Measurements from ENCODE around the gene PDAP1. TPM values are rescaled to one million over a fixed set of nuclear protein-coding genes. Genes with fewer than 3 reads are reported as not detected.
A peak's percentile ranks its signal among the peaks of the same experiment; 100 is the strongest.

Gene PDAP1
- total and polyA plus RNA-seq, 2 of the 13 experiments (the other 11 are each of a cell fraction or from before 2014, with no cell fraction given) = 13.0 to 100 TPM

DNA sequence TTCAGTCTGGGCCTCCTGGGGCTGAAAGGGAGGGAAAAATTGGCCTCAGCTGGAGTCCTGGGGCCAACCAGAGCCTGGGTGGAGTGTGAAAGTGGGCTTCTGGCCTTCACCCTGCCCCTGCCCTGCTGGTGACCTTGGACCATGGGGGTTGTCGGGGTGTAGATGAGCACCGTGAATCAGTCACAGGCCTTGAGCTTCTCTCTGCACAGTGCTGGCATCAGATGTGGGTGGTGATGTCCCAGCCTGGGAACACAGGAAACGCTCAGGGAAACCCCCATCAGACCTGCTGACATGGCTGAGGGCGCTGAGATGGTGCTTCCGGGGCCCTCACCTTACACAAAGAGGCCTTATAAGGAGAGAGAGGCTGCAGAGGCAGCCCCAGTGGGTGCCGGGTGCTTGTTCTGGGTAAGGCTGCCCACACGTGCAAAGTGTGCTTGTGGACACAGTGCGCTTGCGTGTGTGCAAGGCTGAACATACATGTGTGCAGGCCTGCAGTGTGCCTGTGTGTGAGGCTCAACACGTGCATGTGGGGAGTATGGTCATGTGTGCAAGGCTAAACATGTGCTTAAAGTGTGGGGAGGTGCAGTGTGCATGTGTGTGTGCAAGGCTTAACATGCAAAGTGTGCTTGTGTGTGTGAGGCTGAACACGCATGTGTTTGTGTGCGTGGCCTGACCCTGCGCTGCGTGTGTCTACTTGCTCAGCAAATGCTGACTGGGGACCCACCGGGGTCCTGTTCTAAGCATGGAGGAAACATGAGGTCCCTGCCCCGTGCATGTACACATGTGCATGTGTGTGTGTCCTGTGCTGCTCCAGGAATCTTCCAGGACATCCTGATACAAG lies 27.4 kb downstream of the PDAP1 start (continued):
- TF ChIP-seq ZNF354B (CRISPR knock-in tag; IDR thresholded peaks at IDR 0.05) (no peak), MYC (CRISPR knock-in tag; IDR thresholded peaks at IDR 0.05; ENCODE audit: borderline replicate concordance) (peak; percentile 46), SP4 (CRISPR knock-in tag; IDR thresholded peaks at IDR 0.05) (0 out of 2 replicates have a peak, but pooled peaks have one; percentile 3), SNAI1 (CRISPR knock-in tag; IDR thresholded peaks at IDR 0.05; ENCODE audit: borderline replicate concordance) (no peak), ZNF251 (CRISPR knock-in tag; IDR thresholded peaks at IDR 0.05) (no peak), XBP1 (CRISPR knock-in tag; IDR thresholded peaks at IDR 0.05) (no peak), ZNF460 (CRISPR knock-in tag; IDR thresholded peaks at IDR 0.05; ENCODE audit: borderline replicate concordance) (no peak), JUND (CRISPR knock-in tag; IDR thresholded peaks at IDR 0.05) (no peak), NCOA5 (CRISPR knock-in tag; IDR thresholded peaks at IDR 0.05) (no peak), ZNF136 (CRISPR knock-in tag; IDR thresholded peaks at IDR 0.05; ENCODE audit: low read depth) (no peak; the same call in 1 of the 2 replicates), ZNF703 (CRISPR knock-in tag; IDR thresholded peaks at IDR 0.05; ENCODE audit: borderline replicate concordance) (no peak), KAT7 (CRISPR knock-in tag; IDR thresholded peaks at IDR 0.05; ENCODE audit: borderline replicate concordance) (no peak)
- TF ChIP-seq, protein P1, sequence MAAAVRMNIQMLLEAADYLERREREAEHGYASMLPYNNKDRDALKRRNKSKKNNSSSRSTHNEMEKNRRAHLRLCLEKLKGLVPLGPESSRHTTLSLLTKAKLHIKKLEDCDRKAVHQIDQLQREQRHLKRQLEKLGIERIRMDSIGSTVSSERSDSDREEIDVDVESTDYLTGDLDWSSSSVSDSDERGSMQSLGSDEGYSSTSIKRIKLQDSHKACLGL (CRISPR knock-in tag; IDR thresholded peaks at IDR 0.05) = peak; percentile 16; the same call in 1 of the 2 replicates
- TF ChIP-seq, protein P2, sequence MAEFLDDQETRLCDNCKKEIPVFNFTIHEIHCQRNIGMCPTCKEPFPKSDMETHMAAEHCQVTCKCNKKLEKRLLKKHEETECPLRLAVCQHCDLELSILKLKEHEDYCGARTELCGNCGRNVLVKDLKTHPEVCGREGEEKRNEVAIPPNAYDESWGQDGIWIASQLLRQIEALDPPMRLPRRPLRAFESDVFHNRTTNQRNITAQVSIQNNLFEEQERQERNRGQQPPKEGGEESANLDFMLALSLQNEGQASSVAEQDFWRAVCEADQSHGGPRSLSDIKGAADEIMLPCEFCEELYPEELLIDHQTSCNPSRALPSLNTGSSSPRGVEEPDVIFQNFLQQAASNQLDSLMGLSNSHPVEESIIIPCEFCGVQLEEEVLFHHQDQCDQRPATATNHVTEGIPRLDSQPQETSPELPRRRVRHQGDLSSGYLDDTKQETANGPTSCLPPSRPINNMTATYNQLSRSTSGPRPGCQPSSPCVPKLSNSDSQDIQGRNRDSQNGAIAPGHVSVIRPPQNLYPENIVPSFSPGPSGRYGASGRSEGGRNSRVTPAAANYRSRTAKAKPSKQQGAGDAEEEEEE (CRISPR knock-in tag; IDR thresholded peaks at IDR 0.05; ENCODE audit: borderline replicate concordance) = no peak
- TF ChIP-seq, protein P3, sequence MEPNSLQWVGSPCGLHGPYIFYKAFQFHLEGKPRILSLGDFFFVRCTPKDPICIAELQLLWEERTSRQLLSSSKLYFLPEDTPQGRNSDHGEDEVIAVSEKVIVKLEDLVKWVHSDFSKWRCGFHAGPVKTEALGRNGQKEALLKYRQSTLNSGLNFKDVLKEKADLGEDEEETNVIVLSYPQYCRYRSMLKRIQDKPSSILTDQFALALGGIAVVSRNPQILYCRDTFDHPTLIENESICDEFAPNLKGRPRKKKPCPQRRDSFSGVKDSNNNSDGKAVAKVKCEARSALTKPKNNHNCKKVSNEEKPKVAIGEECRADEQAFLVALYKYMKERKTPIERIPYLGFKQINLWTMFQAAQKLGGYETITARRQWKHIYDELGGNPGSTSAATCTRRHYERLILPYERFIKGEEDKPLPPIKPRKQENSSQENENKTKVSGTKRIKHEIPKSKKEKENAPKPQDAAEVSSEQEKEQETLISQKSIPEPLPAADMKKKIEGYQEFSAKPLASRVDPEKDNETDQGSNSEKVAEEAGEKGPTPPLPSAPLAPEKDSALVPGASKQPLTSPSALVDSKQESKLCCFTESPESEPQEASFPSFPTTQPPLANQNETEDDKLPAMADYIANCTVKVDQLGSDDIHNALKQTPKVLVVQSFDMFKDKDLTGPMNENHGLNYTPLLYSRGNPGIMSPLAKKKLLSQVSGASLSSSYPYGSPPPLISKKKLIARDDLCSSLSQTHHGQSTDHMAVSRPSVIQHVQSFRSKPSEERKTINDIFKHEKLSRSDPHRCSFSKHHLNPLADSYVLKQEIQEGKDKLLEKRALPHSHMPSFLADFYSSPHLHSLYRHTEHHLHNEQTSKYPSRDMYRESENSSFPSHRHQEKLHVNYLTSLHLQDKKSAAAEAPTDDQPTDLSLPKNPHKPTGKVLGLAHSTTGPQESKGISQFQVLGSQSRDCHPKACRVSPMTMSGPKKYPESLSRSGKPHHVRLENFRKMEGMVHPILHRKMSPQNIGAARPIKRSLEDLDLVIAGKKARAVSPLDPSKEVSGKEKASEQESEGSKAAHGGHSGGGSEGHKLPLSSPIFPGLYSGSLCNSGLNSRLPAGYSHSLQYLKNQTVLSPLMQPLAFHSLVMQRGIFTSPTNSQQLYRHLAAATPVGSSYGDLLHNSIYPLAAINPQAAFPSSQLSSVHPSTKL (CRISPR knock-in tag; IDR thresholded peaks at IDR 0.05) = no peak
- TF ChIP-seq, protein P4, sequence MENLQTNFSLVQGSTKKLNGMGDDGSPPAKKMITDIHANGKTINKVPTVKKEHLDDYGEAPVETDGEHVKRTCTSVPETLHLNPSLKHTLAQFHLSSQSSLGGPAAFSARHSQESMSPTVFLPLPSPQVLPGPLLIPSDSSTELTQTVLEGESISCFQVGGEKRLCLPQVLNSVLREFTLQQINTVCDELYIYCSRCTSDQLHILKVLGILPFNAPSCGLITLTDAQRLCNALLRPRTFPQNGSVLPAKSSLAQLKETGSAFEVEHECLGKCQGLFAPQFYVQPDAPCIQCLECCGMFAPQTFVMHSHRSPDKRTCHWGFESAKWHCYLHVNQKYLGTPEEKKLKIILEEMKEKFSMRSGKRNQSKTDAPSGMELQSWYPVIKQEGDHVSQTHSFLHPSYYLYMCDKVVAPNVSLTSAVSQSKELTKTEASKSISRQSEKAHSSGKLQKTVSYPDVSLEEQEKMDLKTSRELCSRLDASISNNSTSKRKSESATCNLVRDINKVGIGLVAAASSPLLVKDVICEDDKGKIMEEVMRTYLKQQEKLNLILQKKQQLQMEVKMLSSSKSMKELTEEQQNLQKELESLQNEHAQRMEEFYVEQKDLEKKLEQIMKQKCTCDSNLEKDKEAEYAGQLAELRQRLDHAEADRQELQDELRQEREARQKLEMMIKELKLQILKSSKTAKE (CRISPR knock-in tag; IDR thresholded peaks at IDR 0.05; ENCODE audit: borderline replicate concordance) = no peak
